ENCODE results near the gene AIFM2.
"Not testable (repeated sequence)": the region's sequence is repeated elsewhere in the genome, so short reads cannot be mapped to it uniquely, and the experiment has no call there.

Gene AIFM2

GRCh38 chr10:70139151-70139996 lies 6.7 kb upstream of the AIFM2 start:
- no peaks in the 10 kb centered on the region for H3K27me3 Mint-ChIP-seq (ENCODE audit: low read depth)
- H3K4me1 Mint-ChIP-seq (ENCODE audit: low read depth) = peaks cover 4% of the 10 kb centered on the region
- no peak overlapping the region for H3K27ac Mint-ChIP-seq
- peaks cover 2% of the 10 kb centered on the region for H3K36me3 Mint-ChIP-seq (ENCODE audit: low read depth)
- no peaks in the 10 kb centered on the region for H3K9me3 Mint-ChIP-seq
- H3K4me3 Mint-ChIP-seq = no peak overlapping the region

GRCh38 chr10:70137927-70138883 lies 5.6 kb upstream of the AIFM2 start:
- Mint-ChIP-seq H3K4me3 (no peak overlapping the region), H3K36me3 (ENCODE audit: low read depth) (peaks cover 2% of the 10 kb centered on the region), H3K4me1 (ENCODE audit: low read depth) (peaks cover 2% of the 10 kb centered on the region), H3K9me3 (no peaks in the 10 kb centered on the region), H3K27me3 (ENCODE audit: low read depth) (no peaks in the 10 kb centered on the region), H3K27ac (no peak overlapping the region)

GRCh38 chr10:70137135-70137534 lies 4.5 kb upstream of the AIFM2 start:
- no peak overlapping the region for H3K4me3 Mint-ChIP-seq
- peaks cover 2% of the 10 kb centered on the region for H3K36me3 Mint-ChIP-seq (ENCODE audit: low read depth)
- H3K4me1 Mint-ChIP-seq (ENCODE audit: low read depth) = peaks cover 8% of the 10 kb centered on the region
- no peaks in the 10 kb centered on the region for H3K27me3 Mint-ChIP-seq (ENCODE audit: low read depth)
- H3K9me3 Mint-ChIP-seq = no peaks in the 10 kb centered on the region
- H3K27ac Mint-ChIP-seq = no peak overlapping the region

- Mint-ChIP-seq H3K27ac (no peak overlapping the region), H3K4me3 (no peak overlapping the region), H3K36me3 (ENCODE audit: low read depth) (peaks cover 2% of the 10 kb centered on the region), H3K9me3 (no peaks in the 10 kb centered on the region), H3K4me1 (ENCODE audit: low read depth) (peaks cover 10% of the 10 kb centered on the region), H3K27me3 (ENCODE audit: low read depth) (no peaks in the 10 kb centered on the region)
Measured at GRCh38 chr10:70135684-70136083, 3.1 kb upstream of the AIFM2 start.

GRCh38 chr10:70135046-70135445 lies 2.4 kb upstream of the AIFM2 start:
- H3K9me3 Mint-ChIP-seq = no peaks in the 10 kb centered on the region
- H3K4me3 Mint-ChIP-seq = no peak overlapping the region
- H3K36me3 Mint-ChIP-seq (ENCODE audit: low read depth) = peaks cover 2% of the 10 kb centered on the region
- H3K27me3 Mint-ChIP-seq (ENCODE audit: low read depth) = no peaks in the 10 kb centered on the region
- H3K27ac Mint-ChIP-seq = no peak overlapping the region
- peaks cover 10% of the 10 kb centered on the region for H3K4me1 Mint-ChIP-seq (ENCODE audit: low read depth)

GRCh38 chr10:70131560-70131937 lies 1.1 kb downstream of the AIFM2 start:
- Mint-ChIP-seq H3K9me3 (no peaks in the 10 kb centered on the region), H3K27ac (no peak overlapping the region), H3K4me3 (peak overlapping the region; percentile 78), H3K4me1 (ENCODE audit: low read depth) (peaks cover 8% of the 10 kb centered on the region), H3K36me3 (ENCODE audit: low read depth) (no peaks in the 10 kb centered on the region), H3K27me3 (ENCODE audit: low read depth) (no peaks in the 10 kb centered on the region)

GRCh38 chr10:70130878-70131559 lies 1.6 kb downstream of the AIFM2 start:
- H3K9me3 Mint-ChIP-seq = no peaks in the 10 kb centered on the region

GRCh38 chr10:70126700-70127395 lies 5.8 kb downstream of the AIFM2 start:
- Mint-ChIP-seq H3K4me3 (no peak overlapping the region), H3K36me3 (ENCODE audit: low read depth) (no peaks in the 10 kb centered on the region), H3K27me3 (ENCODE audit: low read depth) (no peaks in the 10 kb centered on the region), H3K27ac (no peak overlapping the region), H3K4me1 (ENCODE audit: low read depth) (no peaks in the 10 kb centered on the region), H3K9me3 (no peaks in the 10 kb centered on the region)

More at GRCh38 chr10:70130878-70131559, 1.6 kb downstream of the AIFM2 start:
- H3K4me3 Mint-ChIP-seq = no peak overlapping the region
- peaks cover 8% of the 10 kb centered on the region for H3K4me1 Mint-ChIP-seq (ENCODE audit: low read depth)
- H3K27me3 Mint-ChIP-seq (ENCODE audit: low read depth) = no peaks in the 10 kb centered on the region
- no peaks in the 10 kb centered on the region for H3K36me3 Mint-ChIP-seq (ENCODE audit: low read depth)
- no peak overlapping the region for H3K27ac Mint-ChIP-seq

GRCh38 chr10:70125918-70126552 lies 6.6 kb downstream of the AIFM2 start:
- H3K4me3 Mint-ChIP-seq = no peak overlapping the region
- no peak overlapping the region for H3K27ac Mint-ChIP-seq
- no peaks in the 10 kb centered on the region for H3K9me3 Mint-ChIP-seq
- no peaks in the 10 kb centered on the region for H3K36me3 Mint-ChIP-seq (ENCODE audit: low read depth)
- H3K27me3 Mint-ChIP-seq (ENCODE audit: low read depth) = no peaks in the 10 kb centered on the region
- H3K4me1 Mint-ChIP-seq (ENCODE audit: low read depth) = no peaks in the 10 kb centered on the region

- Mint-ChIP-seq H3K36me3 (ENCODE audit: low read depth) (no peaks in the 10 kb centered on the region), H3K27me3 (ENCODE audit: low read depth) (no peaks in the 10 kb centered on the region), H3K27ac (no peak overlapping the region), H3K4me3 (no peak overlapping the region), H3K4me1 (ENCODE audit: low read depth) (no peaks in the 10 kb centered on the region), H3K9me3 (no peaks in the 10 kb centered on the region)
Measured at GRCh38 chr10:70124918-70125317, 7.7 kb downstream of the AIFM2 start.

GRCh38 chr10:70124415-70124814 lies 8.2 kb downstream of the AIFM2 start:
- Mint-ChIP-seq H3K9me3 (no peaks in the 10 kb centered on the region), H3K36me3 (ENCODE audit: low read depth) (no peaks in the 10 kb centered on the region), H3K4me1 (ENCODE audit: low read depth) (no peaks in the 10 kb centered on the region), H3K27ac (no peak overlapping the region), H3K4me3 (no peak overlapping the region), H3K27me3 (ENCODE audit: low read depth) (no peaks in the 10 kb centered on the region)

GRCh38 chr10:70123817-70124216 lies 8.8 kb downstream of the AIFM2 start:
- Mint-ChIP-seq H3K27me3 (ENCODE audit: low read depth) (no peaks in the 10 kb centered on the region), H3K4me3 (no peak overlapping the region)

GRCh38 chr10:70123166-70123565 lies 9.5 kb downstream of the AIFM2 start:
- H3K27ac Mint-ChIP-seq, H3K4me3 Mint-ChIP-seq: not testable (repeated sequence)

More at GRCh38 chr10:70123817-70124216, 8.8 kb downstream of the AIFM2 start:
- Mint-ChIP-seq H3K36me3 (ENCODE audit: low read depth) (no peaks in the 10 kb centered on the region), H3K27ac (no peak overlapping the region), H3K4me1 (ENCODE audit: low read depth) (no peaks in the 10 kb centered on the region), H3K9me3 (no peaks in the 10 kb centered on the region)

More at GRCh38 chr10:70123166-70123565, 9.5 kb downstream of the AIFM2 start:
- H3K4me1 Mint-ChIP-seq (ENCODE audit: low read depth); H3K36me3 Mint-ChIP-seq (ENCODE audit: low read depth); H3K27me3 Mint-ChIP-seq (ENCODE audit: low read depth); H3K9me3 Mint-ChIP-seq: not testable (repeated sequence)

Measured in T-helper 1 cell treated with Interleukin-12 subunit alpha and Interleukin-12 subunit beta and Interleukin-4 antibody, amounts not matched to agents 30 μg/mL and 1 μg/mL, for 36 hours (primary cell).